HEK293 (cell line): ENCODE results near the gene LLGL1.
A peak's percentile ranks its signal among the peaks of the same experiment; 100 is the strongest.

ENCODE experiments used
- ZFP37 ChIP-seq: fragments of 450-650 bp; formaldehyde crosslinking; IDR thresholded peaks from 2 replicates; pipeline ENCODE4 v1.5.1; 2016; ENCODE audit warnings: missing biosample characterization, missing genetic modification characterization
- TF ChIP-seq, protein P1 (sequence below): fragments of 450-650 bp; formaldehyde crosslinking; IDR thresholded peaks from 2 replicates; pipeline ENCODE4 v1.5.1; 2016; ENCODE audit warnings: missing biosample characterization, missing genetic modification characterization
- TF ChIP-seq, protein P2 (sequence below): IDR thresholded peaks from 2 replicates; pipeline ENCODE4 v1.6.1; 2011; ENCODE audit warnings: mild to moderate bottlenecking, low read depth, low read length, borderline replicate concordance

DNA sequence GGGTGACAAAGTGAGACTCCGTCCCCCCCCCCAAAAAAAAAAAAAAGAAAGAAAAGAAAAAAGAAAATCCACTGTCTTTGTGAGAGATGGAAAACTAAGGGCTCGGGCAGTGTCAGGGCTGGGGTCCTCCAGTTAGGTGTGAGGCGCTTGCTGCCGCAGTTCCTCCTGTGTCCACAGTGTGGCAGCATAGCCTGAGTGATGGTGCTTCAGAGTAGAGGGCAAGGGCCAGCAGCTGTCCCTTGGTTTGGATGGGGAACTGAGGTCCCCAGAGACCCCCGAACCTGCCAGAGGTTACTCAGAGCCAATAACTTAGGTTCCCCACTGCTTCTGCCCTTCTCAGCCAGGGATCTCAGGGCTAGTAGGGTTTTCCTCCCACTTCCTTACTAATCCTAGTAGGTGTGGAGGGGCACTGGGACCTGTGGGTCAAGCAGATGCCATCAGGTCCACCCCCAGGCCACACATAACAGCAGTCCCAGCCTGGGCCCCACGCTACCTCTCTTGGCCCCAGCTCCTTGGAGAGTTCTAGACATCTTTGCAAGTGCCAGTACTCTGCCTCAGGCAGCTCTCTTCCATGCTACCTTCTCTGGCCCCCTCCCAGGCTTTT lies 7.9 kb upstream of the LLGL1 start:
- TF ChIP-seq, protein P1, sequence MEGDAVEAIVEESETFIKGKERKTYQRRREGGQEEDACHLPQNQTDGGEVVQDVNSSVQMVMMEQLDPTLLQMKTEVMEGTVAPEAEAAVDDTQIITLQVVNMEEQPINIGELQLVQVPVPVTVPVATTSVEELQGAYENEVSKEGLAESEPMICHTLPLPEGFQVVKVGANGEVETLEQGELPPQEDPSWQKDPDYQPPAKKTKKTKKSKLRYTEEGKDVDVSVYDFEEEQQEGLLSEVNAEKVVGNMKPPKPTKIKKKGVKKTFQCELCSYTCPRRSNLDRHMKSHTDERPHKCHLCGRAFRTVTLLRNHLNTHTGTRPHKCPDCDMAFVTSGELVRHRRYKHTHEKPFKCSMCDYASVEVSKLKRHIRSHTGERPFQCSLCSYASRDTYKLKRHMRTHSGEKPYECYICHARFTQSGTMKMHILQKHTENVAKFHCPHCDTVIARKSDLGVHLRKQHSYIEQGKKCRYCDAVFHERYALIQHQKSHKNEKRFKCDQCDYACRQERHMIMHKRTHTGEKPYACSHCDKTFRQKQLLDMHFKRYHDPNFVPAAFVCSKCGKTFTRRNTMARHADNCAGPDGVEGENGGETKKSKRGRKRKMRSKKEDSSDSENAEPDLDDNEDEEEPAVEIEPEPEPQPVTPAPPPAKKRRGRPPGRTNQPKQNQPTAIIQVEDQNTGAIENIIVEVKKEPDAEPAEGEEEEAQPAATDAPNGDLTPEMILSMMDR (tag by site-specific recombination): peak; percentile 72
- TF ChIP-seq, protein P2, sequence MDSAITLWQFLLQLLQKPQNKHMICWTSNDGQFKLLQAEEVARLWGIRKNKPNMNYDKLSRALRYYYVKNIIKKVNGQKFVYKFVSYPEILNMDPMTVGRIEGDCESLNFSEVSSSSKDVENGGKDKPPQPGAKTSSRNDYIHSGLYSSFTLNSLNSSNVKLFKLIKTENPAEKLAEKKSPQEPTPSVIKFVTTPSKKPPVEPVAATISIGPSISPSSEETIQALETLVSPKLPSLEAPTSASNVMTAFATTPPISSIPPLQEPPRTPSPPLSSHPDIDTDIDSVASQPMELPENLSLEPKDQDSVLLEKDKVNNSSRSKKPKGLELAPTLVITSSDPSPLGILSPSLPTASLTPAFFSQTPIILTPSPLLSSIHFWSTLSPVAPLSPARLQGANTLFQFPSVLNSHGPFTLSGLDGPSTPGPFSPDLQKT: no peak
- TF ChIP-seq ZFP37 (tag by site-specific recombination): no peak
